Sigmoid colon (tissue), 3 donors: ENCODE data around the gene WDFY2.

Source experiments
- CTCF ChIP-seq, 4 experiments: fragments of 450-650 bp in 3 of 4; fragments of 200-600 bp in 1 of 4; IDR thresholded peaks; one replicate each; pipeline ENCODE4 v1.5.1; 2016 to 2019; ENCODE audit warnings: antibody characterized with exemption in 4 of 4, mild to moderate bottlenecking in 3 of 4, moderate library complexity in 2 of 4
- POLR2A ChIP-seq, 2 donors: fragments of 450-650 bp; IDR thresholded peaks; one replicate each; pipeline ENCODE4 v1.6.1; 2016; ENCODE audit warnings: antibody characterized with exemption in 2 of 2, mild to moderate bottlenecking in 2 of 2, moderate library complexity in 2 of 2

GRCh38 chr13:51675877-51676276 lies 91.6 kb downstream of the WDFY2 start:
- no peak for TF ChIP-seq POLR2A (IDR thresholded peaks at IDR 0.05)
- TF ChIP-seq CTCF (IDR thresholded peaks at IDR 0.05) = no peak
